ENCODE measurements around the gene SBK2. TPM values are rescaled to one million over a fixed set of nuclear protein-coding genes. Genes with fewer than 3 reads are reported as not detected.

SBK2 gene
- total RNA-seq, 4 donors from 2014 or later: not detected

DNA sequence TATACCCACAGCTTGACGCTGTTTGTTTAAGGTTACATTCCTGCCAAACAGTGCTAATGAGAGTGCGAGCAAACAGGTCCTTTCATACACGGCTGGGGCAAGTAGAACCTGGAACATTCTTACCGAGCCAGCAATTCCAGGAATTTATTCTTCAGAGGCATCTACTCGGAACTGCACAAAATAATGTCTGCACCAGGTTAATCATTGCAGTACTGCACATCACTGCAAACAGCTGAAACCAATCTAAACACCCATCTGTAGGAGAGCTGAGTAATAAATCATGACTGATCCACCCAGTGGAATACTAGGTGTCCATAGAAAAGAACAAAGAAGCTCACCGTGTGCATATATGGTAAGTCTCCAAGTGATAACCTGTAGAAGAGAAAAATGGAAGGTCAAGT lies 44.9 kb upstream of the SBK2 start:
- H3K27ac ChIP-seq: peak overlapping the region in 1 of 2 donors; percentile 11
- no peak overlapping the region for H3K4me3 ChIP-seq
- intact Hi-C loops (cut with DNase I; ENCODE audit: low total_unique reads): no loop called here

DNA sequence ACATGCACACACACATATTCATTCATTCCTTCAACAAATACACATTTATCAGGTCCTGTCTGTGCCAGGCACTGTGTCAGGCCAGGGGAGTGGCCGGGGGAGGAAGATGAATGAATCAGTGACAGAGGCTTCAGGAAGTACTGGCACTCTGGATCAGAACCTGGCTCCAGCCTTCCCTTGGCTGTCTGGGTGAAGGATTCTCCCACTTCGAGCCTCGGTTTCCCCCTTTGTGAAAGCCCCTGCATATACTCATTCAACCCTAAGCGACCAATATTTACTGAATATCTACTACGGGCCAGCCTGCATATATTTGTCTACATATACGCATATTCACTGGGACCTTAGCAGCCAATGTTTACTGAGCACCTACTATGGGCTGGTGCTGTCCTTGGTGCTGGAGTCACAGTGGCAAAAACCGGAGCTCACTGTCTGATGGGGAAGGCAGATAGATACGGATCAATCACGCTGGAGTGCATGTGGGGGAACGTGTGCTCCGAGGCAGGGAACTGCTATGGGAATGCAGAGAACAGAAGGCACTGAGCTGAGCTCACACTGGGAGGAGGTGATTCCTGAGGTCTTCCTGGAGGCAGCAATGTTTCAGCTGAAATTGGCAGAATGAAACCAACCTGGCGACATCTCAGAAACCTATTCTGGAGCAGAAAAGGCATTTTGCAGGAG lies 44.4 kb upstream of the SBK2 start:
- intact Hi-C loops (cut with DNase I; ENCODE audit: low total_unique reads): no loop called here
- H3K27me3 ChIP-seq: no peaks in the 10 kb centered on the region
- H3K27ac ChIP-seq: peak overlapping the region; percentile 90 to 95
- no peaks in the 10 kb centered on the region for H3K4me1 ChIP-seq
- no peaks in the 10 kb centered on the region for H3K36me3 ChIP-seq
- TF ChIP-seq POLR2A (IDR thresholded peaks at IDR 0.05): no peak
- TF ChIP-seq, protein P1, sequence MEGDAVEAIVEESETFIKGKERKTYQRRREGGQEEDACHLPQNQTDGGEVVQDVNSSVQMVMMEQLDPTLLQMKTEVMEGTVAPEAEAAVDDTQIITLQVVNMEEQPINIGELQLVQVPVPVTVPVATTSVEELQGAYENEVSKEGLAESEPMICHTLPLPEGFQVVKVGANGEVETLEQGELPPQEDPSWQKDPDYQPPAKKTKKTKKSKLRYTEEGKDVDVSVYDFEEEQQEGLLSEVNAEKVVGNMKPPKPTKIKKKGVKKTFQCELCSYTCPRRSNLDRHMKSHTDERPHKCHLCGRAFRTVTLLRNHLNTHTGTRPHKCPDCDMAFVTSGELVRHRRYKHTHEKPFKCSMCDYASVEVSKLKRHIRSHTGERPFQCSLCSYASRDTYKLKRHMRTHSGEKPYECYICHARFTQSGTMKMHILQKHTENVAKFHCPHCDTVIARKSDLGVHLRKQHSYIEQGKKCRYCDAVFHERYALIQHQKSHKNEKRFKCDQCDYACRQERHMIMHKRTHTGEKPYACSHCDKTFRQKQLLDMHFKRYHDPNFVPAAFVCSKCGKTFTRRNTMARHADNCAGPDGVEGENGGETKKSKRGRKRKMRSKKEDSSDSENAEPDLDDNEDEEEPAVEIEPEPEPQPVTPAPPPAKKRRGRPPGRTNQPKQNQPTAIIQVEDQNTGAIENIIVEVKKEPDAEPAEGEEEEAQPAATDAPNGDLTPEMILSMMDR (IDR thresholded peaks at IDR 0.05): no peak
- H3K9me3 ChIP-seq: no peaks in the 10 kb centered on the region
- no peak for DNase-seq
- peak overlapping the region; percentile 77 to 93 for H3K4me3 ChIP-seq

More for the DNA sequence above, 44.9 kb upstream of the SBK2 start:
- H3K4me1 ChIP-seq: peaks cover 0 to under 1% of the 10 kb centered on the region in 2 donors
- H3K27me3 ChIP-seq: no peaks in the 10 kb centered on the region
- H3K9me3 ChIP-seq: no peaks in the 10 kb centered on the region
- no peak for TF ChIP-seq POLR2A (IDR thresholded peaks at IDR 0.05)
- TF ChIP-seq, protein P1 (IDR thresholded peaks at IDR 0.05): no peak
- no peak for DNase-seq
- H3K36me3 ChIP-seq: no peaks in the 10 kb centered on the region

DNA sequence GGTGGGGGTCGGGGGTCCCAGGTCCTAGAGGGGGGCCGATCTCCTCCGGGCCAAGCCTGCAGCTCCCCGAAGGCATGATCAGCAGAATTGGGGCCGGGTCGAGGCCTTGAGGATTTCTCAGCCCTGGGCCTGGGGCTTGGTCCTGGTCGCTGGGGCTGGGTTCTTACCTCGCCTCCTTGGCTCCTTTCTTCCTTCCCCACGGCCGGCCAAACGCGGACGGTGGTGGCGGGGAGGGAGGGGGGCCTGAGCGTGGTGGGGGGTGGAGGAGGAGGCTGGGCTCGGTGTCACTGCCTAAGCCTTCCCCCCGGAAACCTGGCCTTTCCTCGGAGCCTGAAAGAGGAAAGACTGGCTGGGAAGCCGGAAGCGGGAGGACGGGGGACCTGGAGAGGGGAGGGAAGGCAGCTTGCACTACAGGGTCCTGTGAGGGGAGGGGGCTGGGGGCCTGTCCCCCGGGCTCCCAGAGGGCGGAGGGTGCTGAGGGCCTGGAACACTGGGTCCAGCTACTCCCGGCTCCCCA lies 43.8 kb upstream of the SBK2 start, which contains the start of gene ZNF579:
TSS of gene ZNF579 (minus strand) at position 221 of the 517 bp plus-strand sequence. CDS start 1,209 bp downstream, outside the sequence.
- Histone ChIP-seq H3K27ac (peak within 1 kb of the TSS; percentile 90 to 95), H3K9me3 (no peaks in the 10 kb centered on the region), H3K4me1 (no peaks in the 10 kb centered on the region), H3K4me3 (peak within 1 kb of the TSS; percentile 77 to 93), H3K36me3 (no peaks in the 10 kb centered on the region), H3K27me3 (no peaks in the 10 kb centered on the region)
- intact Hi-C loops (cut with DNase I; ENCODE audit: low total_unique reads): no loop called here
- DNase-seq: peak; percentile 87 to 89
- peak in 1 of 2 donors; percentile 11 for TF ChIP-seq POLR2A (IDR thresholded peaks at IDR 0.05)
- TF ChIP-seq, protein P1 (IDR thresholded peaks at IDR 0.05): no peak

DNA sequence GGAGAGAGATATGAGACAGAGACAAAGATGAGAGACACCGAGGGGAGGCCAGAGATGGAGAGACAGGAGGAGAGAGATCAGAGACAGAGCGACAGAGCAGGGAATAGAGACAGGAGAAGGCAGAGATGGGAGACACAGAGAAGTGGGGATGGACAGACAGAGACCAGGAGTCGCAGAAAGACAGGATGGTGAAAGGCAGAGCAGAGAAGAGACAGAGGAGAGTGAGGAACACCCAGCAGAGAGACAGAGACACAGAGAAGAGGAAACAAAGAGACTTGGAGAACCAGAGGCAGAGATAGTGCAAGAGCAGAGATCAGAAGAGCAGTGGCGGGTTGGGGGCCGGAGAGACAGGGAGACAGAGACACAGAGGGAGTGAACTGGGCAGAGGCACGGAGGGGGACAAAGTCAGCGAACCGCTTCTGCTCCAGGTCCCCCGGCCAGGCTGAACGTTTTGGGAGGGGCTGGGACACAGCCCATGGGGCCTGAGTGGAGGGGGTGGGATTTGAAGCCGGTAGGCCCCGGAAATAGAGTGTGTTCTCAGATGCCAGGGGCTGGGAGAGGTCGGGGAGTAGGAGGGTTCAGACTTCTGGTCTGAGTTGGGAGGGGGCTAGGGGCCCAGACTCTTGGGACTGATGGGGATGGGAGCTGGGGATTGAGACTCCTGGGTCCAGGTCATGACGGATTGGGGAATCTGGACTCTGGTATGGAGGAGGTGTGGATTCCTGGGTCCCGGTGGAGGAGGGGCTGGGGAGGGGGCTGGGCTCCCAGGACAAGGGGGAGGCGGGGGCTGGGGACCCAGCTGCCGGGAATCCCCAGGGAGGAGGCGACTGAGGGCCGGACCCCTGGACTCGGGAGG lies 43.1 kb upstream of the SBK2 start:
- intact Hi-C loops (cut with DNase I; ENCODE audit: low total_unique reads): no loop called here
- H3K4me3 ChIP-seq: peak overlapping the region; percentile 77 to 93
- no peaks in the 10 kb centered on the region for H3K4me1 ChIP-seq
- peak in 1 of 2 donors; percentile 45 for DNase-seq
- H3K27me3 ChIP-seq: no peaks in the 10 kb centered on the region
- no peaks in the 10 kb centered on the region for H3K36me3 ChIP-seq
- H3K9me3 ChIP-seq: no peaks in the 10 kb centered on the region
- TF ChIP-seq POLR2A (IDR thresholded peaks at IDR 0.05): no peak
- TF ChIP-seq, protein P1 (IDR thresholded peaks at IDR 0.05): no peak
- peak overlapping the region; percentile 90 to 95 for H3K27ac ChIP-seq

Measured in uterus (tissue), 4 donors.